Renal pelvis (tissue), 4 donors: ENCODE measurements around the gene SLC30A4. TPM values are rescaled to one million over a fixed set of nuclear protein-coding genes. Genes with fewer than 3 reads are reported as not detected.
"Not testable (repeated sequence)": the region's sequence is repeated elsewhere in the genome, so short reads cannot be mapped to it uniquely, and the experiment has no call there.

Experiments
- DNase-seq: peaks from one replicate; pipeline ENCODE4 v3.0.0-alpha.2; 2013
- polyA plus RNA-seq, 3 donors: library from polyadenylated mRNA; unstranded; fragments of 120-200 nt; gene quantifications; one replicate each; pipeline ENCODE4 v1.2.1, GENCODE V29; 2013; ENCODE audit not compliant: insufficient read length in 3 of 3

The SLC30A4 gene
- polyA plus RNA-seq, 3 donors = 6.7 to 9.2 (median 8.4) TPM

DNA sequence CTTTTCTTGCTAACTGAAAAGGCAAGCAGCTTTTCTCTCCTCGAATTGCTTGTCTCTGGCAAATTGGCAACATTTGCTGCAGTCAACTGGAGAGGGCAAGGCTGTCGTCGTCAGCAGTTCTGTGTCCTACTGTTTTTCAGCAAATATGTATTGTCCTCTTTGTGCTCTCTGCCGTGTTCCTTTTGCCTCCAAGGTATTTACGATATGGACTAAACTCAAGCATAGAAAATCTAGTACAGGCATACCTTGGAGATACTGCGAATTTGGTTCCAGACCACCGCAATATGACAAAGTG, 558 bp upstream of the SLC30A4 start:
- no peak for DNase-seq

DNA sequence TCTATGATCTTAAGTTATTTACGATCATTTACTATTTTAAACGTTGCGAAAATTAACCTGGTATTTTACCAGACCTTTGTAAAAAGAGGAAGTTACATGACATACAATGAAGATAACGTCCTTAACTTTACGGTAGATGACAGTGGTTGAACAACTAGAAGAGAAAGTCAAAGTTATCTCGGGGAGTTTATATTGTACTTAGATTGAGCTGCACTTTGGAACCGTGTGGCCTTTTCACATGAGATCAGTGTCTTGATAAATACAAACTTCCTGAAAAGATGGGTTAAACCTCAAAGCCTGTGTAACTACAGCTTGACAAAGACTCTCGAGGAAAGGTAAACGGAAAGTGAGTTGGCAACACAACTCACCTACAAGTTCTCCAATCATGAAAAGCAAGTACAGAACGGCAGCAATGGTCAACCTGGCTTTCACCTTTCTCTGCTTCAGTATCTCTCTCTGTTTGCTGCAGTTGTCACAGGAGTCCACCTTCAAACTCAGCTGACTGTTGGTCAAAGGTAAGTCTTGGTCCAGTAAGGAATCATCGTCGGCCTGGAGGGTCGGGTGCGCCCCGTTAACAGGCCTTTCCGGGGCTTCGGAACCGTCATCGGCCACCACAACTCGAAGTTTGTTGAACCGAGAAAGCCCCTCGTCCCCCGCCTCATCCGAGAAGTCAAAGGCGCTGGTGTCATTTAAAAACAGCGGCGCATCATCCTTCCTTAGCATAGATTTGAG, 793 bp downstream of the SLC30A4 start:
- DNase-seq = peak; percentile 20

- no peak for DNase-seq
These were observed 11.7 kb downstream of the SLC30A4 start for GRCh38 chr15:45510758-45511280.

DNA sequence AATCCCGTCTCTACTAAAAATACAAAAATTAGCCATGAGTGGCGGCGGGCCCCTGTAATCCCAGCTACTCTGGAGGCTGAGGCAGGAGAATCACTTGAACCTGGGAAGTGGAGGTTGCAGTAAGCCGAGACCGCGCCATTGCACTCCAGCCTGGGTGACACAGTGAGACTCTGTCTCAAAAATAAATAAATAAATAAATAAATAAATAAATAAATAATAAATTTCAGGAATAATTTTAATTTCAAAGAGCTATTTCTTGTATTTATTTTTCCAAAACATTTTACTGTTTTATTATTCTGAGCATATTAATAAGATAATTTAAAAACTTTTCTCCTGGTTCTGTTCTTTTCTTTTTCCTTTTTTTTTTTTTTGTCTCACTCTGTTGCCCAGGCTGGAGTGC, 15.4 kb downstream of the SLC30A4 start:
- not testable (repeated sequence) for DNase-seq

GRCh38 chr15:45499426-45499825, 23.1 kb downstream of the SLC30A4 start:
- no peak for DNase-seq

GRCh38 chr15:45498701-45499100, 23.9 kb downstream of the SLC30A4 start:
- no peak for DNase-seq

DNA sequence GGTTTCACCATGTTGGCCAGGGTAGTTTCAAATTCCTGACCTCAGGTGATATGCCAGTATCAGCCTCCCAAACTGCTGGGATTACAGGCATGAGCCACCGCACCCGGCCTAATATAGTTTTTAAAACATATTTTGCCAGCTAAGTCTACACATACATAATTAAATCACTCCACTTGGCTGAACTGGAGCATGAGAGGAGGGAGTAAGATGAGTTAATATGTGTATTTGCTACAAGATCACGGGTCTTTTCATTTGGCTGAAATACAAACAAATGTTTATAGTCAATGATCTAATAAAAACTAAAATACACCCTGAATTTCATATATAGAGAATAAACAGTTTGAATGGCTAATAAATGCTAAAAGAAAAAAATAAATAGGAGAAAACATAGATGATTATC, 25.3 kb downstream of the SLC30A4 start:
- no peak for DNase-seq

- no peak for DNase-seq
These were observed 25.9 kb downstream of the SLC30A4 start for GRCh38 chr15:45496658-45497057.

DNA sequence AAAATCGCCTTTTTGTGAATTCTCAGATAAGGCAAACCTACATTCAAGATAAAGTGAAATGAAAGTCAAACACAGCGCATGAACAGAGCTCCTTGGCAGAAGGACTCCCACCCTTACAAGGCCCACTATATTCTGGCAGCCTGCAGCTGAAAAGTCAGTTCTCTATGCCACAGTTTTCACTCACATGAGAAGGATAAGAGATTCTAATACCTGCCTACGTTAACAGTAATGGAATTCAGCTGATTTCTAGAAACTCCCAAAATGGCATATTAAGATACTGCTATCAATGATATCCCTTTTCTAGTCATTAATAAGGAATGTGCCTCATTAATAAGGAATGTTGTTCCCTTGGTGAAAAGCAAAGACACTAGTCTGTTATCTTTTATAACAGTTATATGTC, 27.0 kb downstream of the SLC30A4 start:
- DNase-seq = no peak

GRCh38 chr15:45489690-45490238, 32.8 kb downstream of the SLC30A4 start:
- DNase-seq = no peak

DNA sequence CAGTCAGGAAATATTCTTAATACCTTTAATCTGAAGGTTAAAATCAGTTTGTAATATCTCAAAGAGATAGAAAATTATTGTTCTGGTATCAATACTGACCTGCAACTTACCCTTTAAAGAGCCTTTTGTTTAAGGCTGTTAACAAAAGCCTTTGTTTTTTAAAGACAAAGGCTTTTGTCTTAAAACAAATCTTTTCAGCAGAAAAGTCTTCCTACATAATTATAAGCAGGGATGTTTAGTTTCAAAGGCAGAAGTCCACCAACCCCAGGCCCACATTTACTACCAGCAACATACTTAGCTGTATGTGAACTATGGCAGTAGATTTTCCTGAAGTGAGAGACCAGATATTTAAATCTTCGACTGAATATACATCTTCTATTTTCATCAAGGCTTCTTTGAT, 36.2 kb downstream of the SLC30A4 start:
- no peak for DNase-seq

DNA sequence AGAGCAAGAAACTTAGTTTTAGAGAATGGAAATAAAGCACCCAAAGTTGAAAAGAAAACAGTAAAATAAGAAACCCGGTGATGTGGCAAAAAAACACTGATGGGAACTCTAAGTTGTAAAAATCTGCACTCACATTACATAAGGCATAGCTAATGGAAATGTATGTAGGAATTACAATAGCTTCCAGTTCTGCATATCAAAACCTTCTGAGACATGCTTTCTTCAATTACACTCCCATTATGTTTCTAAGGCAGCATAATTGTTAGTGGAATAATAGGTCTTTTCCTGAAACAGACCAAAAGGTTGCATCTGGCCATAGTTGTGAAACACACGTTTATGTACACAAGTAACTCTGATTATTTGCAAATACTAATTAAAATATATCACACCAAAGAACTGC, 41.4 kb downstream of the SLC30A4 start:
- DNase-seq = no peak

GRCh38 chr15:45476410-45476809, 46.1 kb downstream of the SLC30A4 start:
- no peak for DNase-seq

DNA sequence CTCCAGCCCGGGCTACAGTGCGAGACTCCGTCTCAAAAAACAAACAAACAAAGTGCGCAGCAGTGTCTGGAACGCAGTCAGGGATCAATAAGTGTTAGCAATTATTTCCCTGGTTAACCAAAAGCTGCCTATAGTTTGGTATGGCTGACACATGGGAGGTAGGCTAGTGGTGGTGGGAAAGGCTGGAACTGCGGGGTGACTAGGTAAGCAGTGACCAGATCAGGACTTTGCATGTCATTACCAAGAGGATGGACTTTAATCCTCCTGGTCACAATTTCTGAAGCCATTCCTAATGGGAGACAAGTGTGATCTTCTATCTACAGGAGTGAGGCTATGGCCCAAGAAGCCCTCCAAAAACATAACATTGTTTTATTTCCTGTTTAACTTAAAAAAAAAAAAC, 47.8 kb downstream of the SLC30A4 start:
- no peak for DNase-seq

DNA sequence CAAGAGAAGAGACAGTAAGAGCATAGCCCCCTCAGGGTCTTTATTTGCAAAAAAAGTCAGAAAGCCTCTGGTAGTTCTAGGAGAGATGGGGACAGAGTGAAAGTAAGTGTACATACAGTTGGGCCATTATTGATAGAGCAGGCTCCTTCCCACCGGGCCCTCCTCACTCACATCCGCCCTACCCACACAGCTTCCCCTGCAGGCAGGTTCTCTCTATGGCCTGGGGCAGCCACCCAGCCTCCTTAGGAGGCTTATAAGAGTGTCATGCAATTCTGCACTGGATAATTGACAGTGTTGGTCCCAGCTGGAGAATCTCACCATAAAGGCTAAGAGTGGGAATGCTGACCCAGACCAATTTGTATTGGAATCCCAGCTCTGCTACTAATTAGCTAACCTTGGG, 49.5 kb downstream of the SLC30A4 start:
- DNase-seq = no peak

DNA sequence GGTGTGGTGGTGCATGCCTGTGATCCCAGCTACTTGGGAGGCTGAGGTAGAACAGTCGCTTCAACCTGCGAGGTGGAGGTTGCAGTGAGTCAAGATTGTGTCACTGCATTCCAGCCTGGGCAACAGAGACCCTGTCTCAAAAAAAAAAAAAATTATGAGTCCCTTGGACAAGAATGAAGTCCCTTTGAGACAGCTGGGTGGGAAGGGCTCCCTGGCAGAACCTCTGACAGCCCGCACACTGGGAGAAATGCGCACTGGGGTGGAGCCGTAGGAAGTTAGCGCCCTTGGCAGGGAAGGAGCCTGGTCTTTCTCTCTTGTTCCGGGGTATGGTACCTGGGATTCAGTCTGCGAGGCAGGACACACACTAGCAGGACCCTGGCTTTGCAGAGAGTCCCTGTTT, 51.4 kb downstream of the SLC30A4 start:
- DNase-seq = no peak

GRCh38 chr15:45469441-45469840, 53.1 kb downstream of the SLC30A4 start:
- DNase-seq = no peak

DNA sequence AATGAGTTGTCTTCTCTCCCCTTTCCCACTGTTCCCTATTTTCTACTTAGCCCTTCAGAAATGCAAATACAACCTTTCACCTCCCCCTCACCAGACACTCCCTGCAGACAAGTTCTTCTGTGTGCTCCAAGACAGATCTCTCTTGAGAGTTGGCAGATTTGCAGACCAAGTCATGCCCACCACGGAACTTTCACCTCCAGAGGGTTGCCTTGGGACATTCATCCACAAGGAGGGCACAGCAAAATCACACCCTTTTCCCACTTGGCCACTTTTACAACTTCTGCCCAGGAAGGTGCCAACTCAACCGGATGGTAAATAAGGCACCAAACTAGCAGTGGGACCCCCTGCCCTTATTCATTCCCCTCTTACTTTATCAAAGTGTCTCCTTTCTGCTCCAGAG, 53.5 kb downstream of the SLC30A4 start:
- DNase-seq = no peak

- no peak for DNase-seq
These were observed 54.3 kb downstream of the SLC30A4 start for GRCh38 chr15:45468294-45468693.

GRCh38 chr15:45458746-45459403, 63.7 kb downstream of the SLC30A4 start:
- DNase-seq = peak; percentile 54

GRCh38 chr15:45457641-45458539, 64.7 kb downstream of the SLC30A4 start:
- peak; percentile 87 for DNase-seq

- DNase-seq = no peak
These were observed 65.3 kb downstream of the SLC30A4 start for GRCh38 chr15:45457220-45457619.
